Smooth muscle cell of the coronary artery (primary cell): Measurements from ENCODE around the gene EEIG1. TPM values are rescaled to one million over a fixed set of nuclear protein-coding genes. Genes with fewer than 3 reads are reported as not detected.

Experiments used
- total RNA-seq: library from RNA; depleted of rRNA; stranded (reverse); fragments of >200 nt; gene quantifications from 2 replicates; pipeline ENCODE4 v1.2.3, GENCODE V29; 2014; ENCODE audit warnings: low replicate concordance

EEIG1 gene
- total RNA-seq: 4.7 and 5.9 TPM in 2 replicates

DNA sequence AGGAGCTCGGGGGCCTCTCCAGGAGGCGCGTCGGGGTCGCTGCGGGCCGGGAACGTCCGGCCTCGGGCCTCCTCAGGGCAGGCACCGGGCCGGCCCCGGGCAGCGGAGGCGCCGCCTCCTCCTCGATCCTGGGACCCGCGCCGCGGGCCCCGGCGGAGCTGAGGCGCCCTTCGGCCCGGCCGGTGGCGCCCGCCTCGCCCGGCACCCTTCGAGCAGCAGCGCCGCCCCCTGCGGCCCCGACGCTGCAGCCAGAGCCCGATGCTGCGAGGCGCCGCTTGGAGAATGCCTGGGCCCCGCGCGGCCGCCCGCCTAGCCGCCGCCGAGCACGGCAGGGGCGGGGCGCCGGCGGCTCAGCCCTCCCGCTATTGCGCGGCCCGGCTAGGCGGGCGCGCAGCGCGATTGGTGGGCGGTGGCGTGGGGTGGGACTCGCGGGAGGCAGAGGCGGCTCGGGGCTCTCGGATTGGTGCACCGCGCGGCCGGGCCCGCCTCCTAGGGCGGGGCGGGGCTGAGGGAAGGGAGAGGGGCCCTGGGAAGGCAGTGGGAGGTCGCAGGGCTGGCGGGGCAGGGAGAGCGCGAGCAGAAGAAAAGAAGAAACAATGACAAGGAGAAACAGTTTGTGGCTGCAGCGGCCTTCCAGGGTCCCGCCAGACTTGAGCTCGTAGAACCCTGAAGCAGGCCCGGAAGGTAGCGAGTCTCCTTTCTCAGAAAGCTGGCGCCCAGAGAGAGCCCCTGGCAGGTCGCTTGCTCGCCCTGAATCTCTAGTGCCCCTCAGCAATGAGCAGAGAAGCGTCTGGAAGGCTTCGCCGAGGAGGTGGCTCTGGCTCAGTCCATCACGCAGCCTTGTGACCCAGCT, at the start of gene EEIG1:
Gene EEIG1 (minus strand): TSS at position 284 of the 853 bp plus-strand sequence. CDS start 852 bp downstream, outside the sequence.

DNA sequence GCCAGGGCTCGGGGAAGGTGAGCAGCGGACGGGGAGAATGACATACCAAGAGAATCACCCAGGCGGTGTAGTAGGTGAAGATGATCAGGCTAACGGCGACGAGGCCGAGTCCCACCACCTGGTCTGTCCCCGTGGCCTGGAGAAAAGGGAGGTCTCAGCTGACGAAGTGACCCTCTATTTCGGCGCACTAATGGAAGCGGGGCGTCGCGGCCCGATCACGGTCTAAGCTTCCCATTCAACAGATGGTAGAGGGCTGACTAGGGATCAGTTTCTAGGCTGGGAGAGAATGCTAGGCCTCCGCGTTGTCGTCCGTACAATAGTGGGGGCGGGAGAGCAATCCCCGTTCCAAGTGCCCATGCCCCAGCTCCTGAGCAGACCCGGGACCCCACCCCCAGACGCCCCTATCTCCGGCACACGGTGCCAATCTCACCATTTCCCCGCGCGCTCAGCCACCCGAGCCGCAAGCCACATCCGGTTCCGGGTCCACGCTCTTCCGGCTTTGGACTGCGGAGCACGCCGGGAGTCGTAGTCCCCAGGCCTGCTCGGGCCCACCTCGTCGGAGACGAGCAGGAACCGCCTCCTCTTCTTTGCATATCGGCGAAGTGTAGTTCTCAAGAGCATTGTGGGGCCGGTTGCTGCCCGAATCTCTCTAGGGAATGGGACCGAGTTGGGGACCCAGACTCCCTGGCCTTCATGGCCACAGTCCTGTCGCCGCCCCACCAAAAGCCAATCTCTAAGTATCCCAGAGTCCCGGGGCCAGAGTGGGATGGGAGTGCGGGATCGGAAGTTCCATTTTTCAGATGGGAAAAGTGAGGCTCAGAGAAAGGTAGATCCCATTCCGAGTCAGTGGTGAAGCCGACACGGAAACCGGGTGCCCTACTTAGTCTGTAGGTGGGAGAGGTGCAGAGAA, 43.1 kb downstream of the EEIG1 start, which contains the start of gene DPM2:
Gene DPM2 (minus strand): TSS at position 467 of the 910 bp plus-strand sequence. CDS start 34 bp downstream, at position 433.

Other genes with a start within 250 kb of the EEIG1 start
- 2.0 and 2.8 TPM in 2 replicates for gene TOR2A, start 245.7 kb downstream of the EEIG1 start, total RNA-seq
- gene SH2D3C, start 202.3 kb downstream of the EEIG1 start, total RNA-seq: 0.08 and 0.94 TPM in 2 replicates
- 41.5 and 66.2 TPM in 2 replicates for gene CDK9, start 195.0 kb downstream of the EEIG1 start, total RNA-seq
- gene FPGS, start 178.1 kb downstream of the EEIG1 start, total RNA-seq: 82.5 and 90.2 TPM in 2 replicates
- 10.4 and 33.5 TPM in 2 replicates for gene ENG, start 126.3 kb downstream of the EEIG1 start, total RNA-seq
- gene AK1, start 103.3 kb downstream of the EEIG1 start, total RNA-seq: 53.7 and 86.7 TPM in 2 replicates
- gene ST6GALNAC6, start 81.4 kb downstream of the EEIG1 start, total RNA-seq: 32.0 and 79.7 TPM in 2 replicates
- gene ST6GALNAC4, start 63.9 kb downstream of the EEIG1 start, total RNA-seq: 22.9 and 44.7 TPM in 2 replicates
- gene PIP5KL1, start 50.2 kb downstream of the EEIG1 start, total RNA-seq: 0.45 and 0.94 TPM in 2 replicates
- gene DPM2, start 43.1 kb downstream of the EEIG1 start, total RNA-seq: 7.1 and 8.6 TPM in 2 replicates
- gene NAIF1, start 86.3 kb upstream of the EEIG1 start, total RNA-seq: 10.1 and 16.0 TPM in 2 replicates
- 19.2 and 19.4 TPM in 2 replicates for gene SLC25A25, start 87.2 kb upstream of the EEIG1 start, total RNA-seq
- 69.7 and 112 TPM in 2 replicates for gene PTGES2, start 146.7 kb upstream of the EEIG1 start, total RNA-seq
- gene LCN2, start 168.5 kb upstream of the EEIG1 start, total RNA-seq: not detected in 2 replicates
- gene BBLN, start 179.3 kb upstream of the EEIG1 start, total RNA-seq: 3.7 and 26.9 TPM in 2 replicates
- 16.0 and 27.5 TPM in 2 replicates for gene CIZ1, start 210.6 kb upstream of the EEIG1 start, total RNA-seq
- 4.4 and 70.0 TPM in 2 replicates for gene DNM1, start 222.4 kb upstream of the EEIG1 start, total RNA-seq